Hepatic stellate cell (primary cell): Measurements from ENCODE around the gene AGO4.
"Not testable (repeated sequence)": the region's sequence is repeated elsewhere in the genome, so short reads cannot be mapped to it uniquely, and the experiment has no call there.

Source experiments
- DNase-seq: peaks from one replicate; pipeline ENCODE4 v3.0.0; 2011; ENCODE audit warnings: low spot score

AGO4 gene

GRCh38 chr1:35863881-35864625 lies 56.2 kb downstream of the AGO4 start:
- DNase-seq = no peak

- DNase-seq = no peak
These were observed 57.0 kb downstream of the AGO4 start for GRCh38 chr1:35864813-35865212.

- no peak for DNase-seq
These were observed 59.2 kb downstream of the AGO4 start for GRCh38 chr1:35866991-35867390.

GRCh38 chr1:35869245-35869950 lies 61.6 kb downstream of the AGO4 start:
- DNase-seq = not testable (repeated sequence)

GRCh38 chr1:35870651-35871309 lies 63.0 kb downstream of the AGO4 start:
- DNase-seq = no peak

- DNase-seq = no peak
These were observed 65.5 kb downstream of the AGO4 start for GRCh38 chr1:35873243-35873750.

- DNase-seq = not testable (repeated sequence)
These were observed 66.3 kb downstream of the AGO4 start for GRCh38 chr1:35874115-35874514.

GRCh38 chr1:35876988-35877387 lies 69.2 kb downstream of the AGO4 start:
- DNase-seq = no peak

- DNase-seq = no peak
These were observed 74.0 kb downstream of the AGO4 start for GRCh38 chr1:35881850-35882273.

- DNase-seq = no peak
These were observed 74.7 kb downstream of the AGO4 start for GRCh38 chr1:35882586-35882944.

- DNase-seq = peak; percentile 99
These were observed 75.3 kb downstream of the AGO4 start, which contains the start of gene AGO1 for GRCh38 chr1:35882945-35883634. Gene AGO1, plus strand, starts transcription at chr1:35883209. Its CDS starts 213 bp downstream, at chr1:35883422.

- peak; percentile 27 for DNase-seq
These were observed 75.9 kb downstream of the AGO4 start for GRCh38 chr1:35883635-35884101.

GRCh38 chr1:35884934-35885333 lies 77.1 kb downstream of the AGO4 start:
- no peak for DNase-seq

- no peak for DNase-seq
These were observed 78.2 kb downstream of the AGO4 start for GRCh38 chr1:35885961-35886558.

- no peak for DNase-seq
These were observed 79.0 kb downstream of the AGO4 start for GRCh38 chr1:35886577-35887431.

- DNase-seq = no peak
These were observed 79.7 kb downstream of the AGO4 start for GRCh38 chr1:35887508-35887907.

- no peak for DNase-seq
These were observed 80.4 kb downstream of the AGO4 start for GRCh38 chr1:35888255-35888654.

GRCh38 chr1:35888981-35889380 lies 81.2 kb downstream of the AGO4 start:
- DNase-seq = not testable (repeated sequence)

- no peak for DNase-seq
These were observed 85.4 kb downstream of the AGO4 start for GRCh38 chr1:35893051-35893879.

GRCh38 chr1:35894183-35894582 lies 86.4 kb downstream of the AGO4 start:
- DNase-seq = no peak
